Measurements from ENCODE around the gene PTPRR.
A peak's percentile ranks its signal among the peaks of the same experiment; 100 is the strongest.

Gene PTPRR

DNA sequence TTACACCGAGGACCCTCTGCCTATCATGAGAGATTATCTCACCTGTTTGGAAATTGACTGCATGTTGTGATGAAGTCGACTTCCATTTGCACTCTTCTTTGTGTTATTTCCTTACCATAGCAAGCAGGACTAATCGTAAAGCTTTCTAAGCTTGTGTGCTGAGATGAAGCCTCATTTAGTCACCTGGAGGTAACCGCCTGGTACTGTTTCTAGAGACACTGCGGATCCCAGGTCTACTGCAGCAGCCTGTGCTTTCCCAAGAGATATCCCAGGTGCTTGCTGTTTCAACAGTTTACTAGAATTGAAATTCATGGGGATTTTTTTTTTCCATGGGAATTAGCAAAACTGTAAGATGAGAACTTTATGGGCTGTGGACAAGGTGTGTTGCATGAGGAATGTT, 131.8 kb downstream of the PTPRR start:
- DNase-seq: no peak

- DNase-seq: no peak
Measured at GRCh38 chr12:70787612-70788011, 132.9 kb downstream of the PTPRR start.

GRCh38 chr12:70785896-70786295, 134.6 kb downstream of the PTPRR start:
- no peak for DNase-seq

- peak; percentile 1 for DNase-seq
Measured at GRCh38 chr12:70784042-70784668, 136.4 kb downstream of the PTPRR start.

GRCh38 chr12:70783455-70783854, 137.1 kb downstream of the PTPRR start:
- DNase-seq: no peak

DNA sequence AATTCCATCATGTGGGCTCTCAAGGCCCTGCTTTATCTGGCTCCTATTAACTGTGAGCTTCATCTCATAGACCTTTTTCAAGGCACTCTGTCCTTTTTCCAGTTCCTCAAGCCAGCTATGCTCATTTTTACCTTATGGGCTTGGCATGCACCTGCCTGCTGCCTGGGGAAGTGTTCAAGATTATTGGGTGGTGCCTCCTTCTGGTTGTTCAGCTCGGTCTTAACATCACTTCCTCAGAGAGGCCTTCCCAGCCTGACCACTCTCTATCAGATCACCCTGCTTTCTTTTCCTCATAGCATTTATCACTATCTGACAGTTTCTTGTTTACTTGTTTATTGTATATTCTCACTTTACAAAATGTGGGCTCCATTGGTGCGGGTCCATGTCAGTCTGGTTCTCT, 141.3 kb downstream of the PTPRR start:
- DNase-seq: no peak

DNA sequence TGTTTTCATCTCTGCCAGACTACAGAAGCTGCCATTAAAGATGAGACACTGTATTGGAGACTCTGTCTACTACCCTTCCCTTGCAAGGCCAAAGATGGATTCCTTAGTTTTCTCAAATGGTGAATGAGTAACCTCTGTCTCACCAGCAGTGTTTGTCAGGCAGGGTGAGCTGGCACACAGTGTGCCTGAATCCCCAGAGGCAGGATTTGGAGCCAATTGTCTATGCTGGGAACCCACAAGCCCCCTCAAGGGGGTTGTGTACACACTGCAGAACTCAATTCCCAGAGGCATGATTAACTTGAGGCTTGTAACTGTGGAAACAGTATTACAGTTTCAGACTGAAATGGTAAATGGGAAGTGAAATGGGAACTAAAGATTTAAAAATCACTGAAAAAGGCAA, 146.5 kb downstream of the PTPRR start:
- DNase-seq: no peak

GRCh38 chr12:70772836-70773235, 147.7 kb downstream of the PTPRR start:
- no peak for DNase-seq

- DNase-seq: no peak
Measured at GRCh38 chr12:70771581-70771980, 149.0 kb downstream of the PTPRR start.

- no peak for DNase-seq
Measured at GRCh38 chr12:70763666-70764065, 156.9 kb downstream of the PTPRR start.

DNA sequence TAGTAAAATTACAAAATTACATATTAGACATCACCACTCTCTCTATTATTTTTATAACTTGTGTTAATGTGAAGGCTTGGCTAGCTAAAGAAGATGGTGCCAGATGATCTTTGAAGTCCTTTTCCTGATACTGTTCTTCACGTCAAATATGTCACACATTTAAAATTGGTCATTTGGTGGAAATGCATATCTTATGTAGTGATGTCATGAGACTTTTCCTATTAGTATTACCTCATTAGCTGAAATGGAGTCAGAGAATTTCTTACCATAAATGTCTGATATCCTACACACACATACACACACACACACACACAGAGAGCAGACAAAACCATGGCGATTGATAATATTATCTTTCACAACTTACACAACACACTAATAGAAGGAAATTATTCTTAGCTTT, 158.5 kb downstream of the PTPRR start:
- no peak for DNase-seq

GRCh38 chr12:70759161-70759918, 161.2 kb downstream of the PTPRR start:
- no peak for DNase-seq

DNA sequence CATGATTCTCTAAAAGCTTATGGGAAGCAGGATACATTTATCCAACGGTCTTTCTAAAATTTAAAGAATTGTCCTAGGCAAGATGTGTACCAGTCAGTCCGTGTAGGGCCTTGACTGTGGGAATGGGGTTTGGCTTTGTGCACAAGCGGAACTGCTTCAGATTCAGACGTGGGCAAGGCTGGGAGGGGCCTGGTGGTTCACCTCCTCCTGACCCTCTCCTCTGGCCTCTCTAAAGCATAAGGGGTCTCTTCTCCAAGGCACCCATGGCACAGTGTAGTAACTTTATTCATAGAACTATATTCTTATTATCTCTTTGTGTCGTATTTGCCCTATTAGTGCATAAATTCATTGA, 162.1 kb downstream of the PTPRR start:
- no peak for DNase-seq

- DNase-seq: no peak
Measured at GRCh38 chr12:70757830-70758493, 162.6 kb downstream of the PTPRR start.

DNA sequence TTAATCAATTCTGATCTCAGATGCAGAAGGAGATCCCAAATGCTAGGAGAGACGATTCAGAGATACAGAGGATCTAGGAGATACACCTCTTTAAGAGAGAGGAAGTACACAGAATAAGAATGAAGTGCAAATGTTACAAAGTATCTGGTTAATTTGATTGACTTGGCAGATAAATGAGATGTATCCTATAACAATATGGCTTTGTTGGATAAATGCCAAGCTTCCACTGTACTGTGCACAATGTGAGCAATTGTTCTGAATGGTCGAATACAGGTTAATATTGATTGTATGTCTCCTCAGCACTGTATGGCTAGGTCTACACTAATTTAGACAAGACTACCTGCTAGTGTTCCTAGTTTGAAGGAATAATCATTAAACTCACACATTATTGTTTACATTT, 163.7 kb downstream of the PTPRR start:
- DNase-seq: no peak

DNA sequence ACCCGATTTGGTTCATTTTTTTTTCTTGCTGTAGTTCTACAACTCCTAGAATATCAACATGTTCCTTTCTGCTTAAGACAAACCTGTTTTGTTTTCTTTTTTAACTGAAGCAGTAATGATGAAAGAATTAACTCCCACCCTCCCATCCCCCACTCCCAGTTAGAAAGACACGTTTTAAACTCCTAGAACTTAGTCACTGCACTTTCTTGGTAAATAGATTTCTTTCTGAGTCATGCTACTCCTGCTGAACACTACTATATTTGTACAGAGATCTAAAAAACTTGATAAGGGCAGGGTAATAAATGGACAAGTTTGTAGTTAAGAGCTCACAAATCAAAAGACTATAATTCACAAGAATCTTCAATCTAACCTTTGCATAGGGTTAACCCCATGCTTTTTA, 164.4 kb downstream of the PTPRR start:
- no peak for DNase-seq

DNA sequence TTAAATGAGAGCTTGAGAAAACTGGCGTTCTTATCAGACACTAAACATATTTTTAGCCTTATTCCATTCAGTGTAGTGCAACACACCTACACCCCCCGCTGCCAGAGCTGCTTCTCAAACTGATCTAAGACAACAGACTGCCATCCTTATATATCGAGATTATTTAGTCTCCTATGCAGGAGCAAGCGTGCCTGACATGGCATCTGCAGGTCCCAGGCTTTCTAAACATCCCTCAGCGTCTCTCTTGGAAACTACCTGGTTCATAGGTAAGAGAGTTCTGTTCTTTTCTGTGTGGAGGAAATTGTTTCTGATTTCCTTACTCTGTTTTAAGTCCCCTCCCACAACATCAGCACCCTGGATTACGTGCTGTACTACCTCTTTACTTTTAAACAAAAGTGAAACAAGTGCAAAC, 166.2 kb downstream of the PTPRR start:
- no peak for DNase-seq

DNA sequence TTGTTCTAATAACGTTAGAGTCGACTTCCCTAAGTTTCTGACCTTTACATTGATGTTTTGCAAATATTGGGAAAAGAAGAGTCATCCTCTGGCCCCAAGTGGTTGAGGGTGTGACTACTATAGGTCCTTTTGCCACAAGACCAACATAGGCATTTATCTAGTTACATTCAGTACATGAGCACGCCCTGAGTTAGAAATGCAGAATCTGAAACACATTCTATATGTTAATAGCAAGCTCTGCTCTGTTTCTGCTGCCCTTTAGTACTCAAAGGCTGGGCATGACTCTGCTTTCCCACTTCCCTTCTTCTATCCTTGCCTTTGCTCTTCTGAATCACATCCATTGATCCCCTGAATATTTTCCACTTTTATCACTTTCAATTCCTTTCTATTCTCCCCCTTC, 168.2 kb downstream of the PTPRR start:
- no peak for DNase-seq

GRCh38 chr12:70749931-70750330, 170.6 kb downstream of the PTPRR start:
- DNase-seq: no peak

GRCh38 chr12:70748809-70749208, 171.7 kb downstream of the PTPRR start:
- DNase-seq: no peak

DNA sequence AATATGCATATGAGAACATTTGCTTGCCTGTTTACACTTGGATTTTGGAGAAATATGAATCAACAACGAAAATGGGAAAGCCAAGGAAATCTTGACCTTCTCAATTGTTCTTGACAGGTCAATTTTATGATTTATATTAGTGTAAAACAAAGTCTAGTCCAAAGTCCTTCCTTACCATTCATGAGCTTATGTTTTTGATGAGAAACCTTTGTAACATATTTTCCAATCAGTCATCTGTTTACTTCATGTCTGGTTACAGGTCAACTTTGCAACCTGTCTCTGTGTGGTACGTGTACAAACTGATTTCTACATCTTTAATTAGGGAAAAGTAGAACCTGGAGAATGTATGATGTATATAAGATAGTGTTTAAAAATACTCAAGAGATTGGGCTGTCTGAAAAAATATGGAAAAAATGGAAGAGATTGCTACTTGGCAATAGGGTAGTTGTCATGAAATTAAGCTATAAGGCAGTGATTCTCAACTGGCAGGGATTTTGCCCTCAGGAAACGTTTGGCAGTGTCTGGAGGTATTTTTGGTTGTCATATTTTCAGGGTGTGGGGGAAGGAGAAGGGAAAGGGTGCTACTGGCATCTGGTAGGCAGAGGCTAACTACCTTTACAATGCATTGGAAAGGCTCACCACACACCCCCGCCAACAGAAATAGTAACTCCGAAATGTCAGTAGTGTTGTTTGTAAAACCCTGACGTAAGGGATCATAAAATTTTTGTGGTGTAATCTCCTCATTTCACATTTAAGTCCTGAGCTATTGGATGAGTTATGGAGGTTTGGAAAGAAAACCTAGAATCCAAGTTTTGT, 172.9 kb downstream of the PTPRR start:
- no peak for DNase-seq

- no peak for DNase-seq
Measured at GRCh38 chr12:70745048-70745447, 175.5 kb downstream of the PTPRR start.

- no peak for DNase-seq
Measured at GRCh38 chr12:70744178-70744577, 176.4 kb downstream of the PTPRR start.

- DNase-seq: no peak
Measured at GRCh38 chr12:70741256-70741655, 179.3 kb downstream of the PTPRR start.

Measured in NCI-H146 (cell line).